Colon (tissue), 2 donors: ENCODE measurements around the gene HIVEP3.

ENCODE experiments used
- FAIRE-seq: peaks from 2 replicates; lab custom pipeline; 2012; peaks lifted over from hg19 to GRCh38; lab: Jason Lieb, UNC
- donor health status: control.
- donor health status: control.

HIVEP3 gene

DNA sequence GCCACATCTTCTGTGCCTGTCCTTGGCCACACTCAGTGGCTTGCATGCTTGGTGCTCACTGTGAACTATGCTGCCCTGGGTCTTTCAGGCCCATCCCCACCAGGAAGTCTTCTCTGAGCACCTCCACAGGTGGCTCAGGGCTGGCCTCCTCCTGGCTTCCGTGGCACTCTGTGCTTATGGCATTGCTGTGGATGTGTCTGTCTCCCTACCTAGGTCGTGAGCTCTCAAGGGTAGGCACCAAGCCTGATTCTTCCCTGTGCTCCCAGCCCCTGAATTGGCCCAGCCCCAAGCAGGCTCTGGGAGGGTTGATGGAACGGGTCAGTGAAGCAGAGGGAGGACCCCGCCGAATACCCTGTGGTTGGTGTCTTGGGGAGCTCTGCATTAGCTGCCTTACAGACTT, 236.6 kb downstream of the HIVEP3 start:
- no peak for FAIRE-seq

DNA sequence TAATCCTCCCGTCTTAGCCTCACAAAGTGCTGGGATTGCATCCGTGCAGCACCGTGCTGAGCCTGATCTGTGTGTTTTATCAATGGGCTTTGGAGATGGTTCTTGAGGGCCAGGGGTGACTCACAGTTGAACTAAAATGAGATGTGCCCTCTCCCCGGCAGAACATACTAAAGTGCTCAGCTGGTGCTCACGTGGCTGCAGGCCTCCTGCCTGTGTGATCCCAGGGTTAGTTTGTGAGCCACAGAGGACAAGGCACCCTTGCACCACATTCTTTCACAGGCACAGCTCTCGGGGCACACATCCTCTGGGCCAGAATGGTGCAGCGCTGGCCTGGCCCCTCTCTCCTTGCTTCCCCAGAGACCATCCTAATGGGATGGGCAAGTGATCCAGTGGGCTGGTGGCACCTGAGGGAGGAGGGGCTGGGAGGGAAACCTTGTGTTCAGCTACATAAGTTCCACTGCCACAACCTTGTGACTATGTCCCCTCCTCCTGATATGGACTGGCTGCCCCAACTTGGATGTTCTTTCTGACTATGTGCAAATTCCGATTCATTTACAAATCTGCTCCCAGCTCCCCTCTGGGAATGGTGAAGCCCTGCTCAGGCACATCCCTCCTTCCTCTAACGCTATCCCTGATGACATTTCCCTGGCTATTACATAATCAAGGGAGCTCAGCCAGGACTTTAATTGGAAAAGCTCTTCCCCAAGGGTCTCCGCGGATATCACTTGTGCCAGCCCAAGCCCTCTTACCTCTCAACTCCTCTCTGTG, 237.2 kb downstream of the HIVEP3 start:
- FAIRE-seq, result no peak

GRCh38 chr1:41679994-41680393, 238.7 kb downstream of the HIVEP3 start:
- FAIRE-seq, result no peak

DNA sequence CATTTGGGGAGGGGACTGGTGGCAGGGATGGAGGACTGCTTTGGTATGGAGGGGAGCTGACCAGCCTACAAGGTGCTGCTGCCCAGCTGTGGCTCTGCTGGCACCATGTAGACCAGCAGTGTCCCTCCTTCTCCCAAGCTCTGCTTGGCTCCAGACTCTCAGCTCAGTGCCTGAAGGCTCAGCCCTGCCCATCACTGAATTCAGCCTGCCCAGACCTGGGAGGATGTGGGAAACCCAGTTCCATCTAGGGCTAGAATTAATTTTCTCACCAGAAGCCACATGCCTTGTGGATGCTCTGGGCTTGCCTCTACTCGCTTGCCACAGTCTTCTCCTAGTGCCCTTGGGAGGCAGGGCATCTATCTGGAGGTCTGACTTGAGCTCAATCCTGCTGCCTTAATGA, 239.2 kb downstream of the HIVEP3 start:
- no peak for FAIRE-seq

DNA sequence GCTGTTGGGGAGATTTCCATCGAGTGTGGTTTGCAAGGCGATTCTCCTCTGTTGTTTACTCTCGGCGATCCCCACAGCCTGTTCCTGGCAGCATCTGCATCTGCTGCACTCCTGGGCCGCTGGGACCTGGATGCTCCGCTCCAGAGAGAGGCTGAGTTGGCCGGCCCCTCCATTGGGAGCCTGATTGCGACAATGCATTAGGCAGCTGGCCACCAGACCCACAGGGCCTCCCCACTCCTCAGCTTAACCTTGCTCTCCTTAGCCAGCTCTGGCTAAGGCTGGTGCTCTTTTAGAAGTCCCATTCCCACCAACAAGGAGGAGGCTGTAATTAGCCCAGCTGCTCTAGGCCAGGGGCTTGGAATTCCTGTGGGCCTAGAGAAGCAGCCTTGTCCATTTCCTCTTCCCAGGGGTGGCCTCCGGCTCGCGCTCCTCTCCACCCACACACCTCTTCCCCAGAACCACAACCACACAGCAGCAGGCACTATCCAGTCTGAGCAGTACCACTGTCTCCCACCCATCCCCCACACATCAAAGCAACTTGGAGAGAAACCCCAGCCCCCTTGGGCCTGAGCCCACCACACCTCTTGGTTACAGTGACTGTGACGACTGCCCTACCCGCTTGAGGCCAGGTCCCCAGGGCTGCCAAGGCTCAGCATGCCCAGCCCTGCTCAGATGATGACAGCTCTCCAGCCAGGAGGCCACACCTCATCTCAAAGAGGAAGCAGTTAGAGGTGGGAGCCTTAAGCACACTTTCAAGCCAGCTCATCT, 240.4 kb downstream of the HIVEP3 start:
- no peak for FAIRE-seq

DNA sequence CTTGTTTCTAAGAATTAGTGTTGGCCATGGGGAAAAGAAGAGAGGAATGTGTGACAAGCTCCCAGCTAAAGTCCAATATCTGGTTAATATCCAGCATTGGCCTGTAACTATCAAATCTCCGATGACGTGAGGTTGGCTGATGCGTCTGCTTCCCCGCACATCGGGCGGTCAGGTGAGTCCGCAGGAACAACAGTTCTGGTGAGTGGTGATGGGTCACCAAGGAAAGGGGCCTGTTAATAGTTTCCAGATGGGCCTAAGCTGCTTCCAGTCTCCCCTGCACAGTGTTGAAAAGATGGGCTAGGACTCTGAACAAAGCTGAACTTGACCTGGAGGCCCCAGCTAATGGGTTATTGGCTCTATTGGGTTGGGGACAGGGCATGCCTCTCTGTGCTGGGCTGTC, 241.1 kb downstream of the HIVEP3 start:
- no peak for FAIRE-seq

- FAIRE-seq, result no peak
Measured at GRCh38 chr1:41675401-41675800, 243.3 kb downstream of the HIVEP3 start.

- no peak for FAIRE-seq
Measured at GRCh38 chr1:41674522-41674921, 244.2 kb downstream of the HIVEP3 start.

DNA sequence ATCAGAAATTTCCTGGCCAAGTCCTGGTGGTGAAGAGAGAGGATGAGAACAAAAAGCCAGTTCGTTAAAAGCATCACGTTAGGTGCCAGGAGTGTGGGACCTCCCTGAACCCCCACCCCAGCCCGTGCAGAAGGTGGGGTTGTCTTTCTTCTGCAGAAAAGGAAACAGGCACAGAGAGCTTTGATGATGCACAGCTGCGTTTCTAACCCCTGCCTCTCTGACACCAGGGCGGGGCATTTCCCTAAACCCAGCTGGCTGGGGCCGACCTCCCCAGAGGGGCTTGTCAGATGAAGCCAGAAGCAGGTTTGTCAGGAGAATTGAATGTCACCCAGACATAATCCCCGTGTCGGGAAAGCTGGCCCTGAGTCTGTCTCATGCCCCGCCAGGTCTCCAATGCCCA, 244.9 kb downstream of the HIVEP3 start:
- no peak for FAIRE-seq

- no peak for FAIRE-seq
Measured at GRCh38 chr1:41673378-41673777, 245.3 kb downstream of the HIVEP3 start.

GRCh38 chr1:41672641-41673361, 245.9 kb downstream of the HIVEP3 start:
- FAIRE-seq, result no peak

DNA sequence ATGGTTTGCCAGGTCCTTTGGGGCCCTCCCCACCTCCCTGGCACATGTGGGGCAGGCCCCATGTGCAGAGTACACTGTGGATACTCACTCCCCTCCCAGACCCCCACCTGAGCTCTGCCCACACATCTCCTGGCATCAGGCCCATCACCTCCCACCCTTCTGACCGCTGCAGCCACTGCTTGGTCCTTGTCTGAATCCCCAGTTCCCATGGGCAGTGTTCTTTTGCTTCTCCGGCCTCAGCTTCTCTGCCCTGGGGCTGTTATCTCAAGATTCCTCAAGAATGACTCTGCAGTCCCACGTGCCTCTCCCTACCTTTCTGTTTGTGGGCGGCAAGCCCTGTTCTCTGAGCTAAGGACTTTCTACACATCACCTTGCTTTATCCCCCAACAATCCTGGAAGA, 246.5 kb downstream of the HIVEP3 start:
- no peak for FAIRE-seq

DNA sequence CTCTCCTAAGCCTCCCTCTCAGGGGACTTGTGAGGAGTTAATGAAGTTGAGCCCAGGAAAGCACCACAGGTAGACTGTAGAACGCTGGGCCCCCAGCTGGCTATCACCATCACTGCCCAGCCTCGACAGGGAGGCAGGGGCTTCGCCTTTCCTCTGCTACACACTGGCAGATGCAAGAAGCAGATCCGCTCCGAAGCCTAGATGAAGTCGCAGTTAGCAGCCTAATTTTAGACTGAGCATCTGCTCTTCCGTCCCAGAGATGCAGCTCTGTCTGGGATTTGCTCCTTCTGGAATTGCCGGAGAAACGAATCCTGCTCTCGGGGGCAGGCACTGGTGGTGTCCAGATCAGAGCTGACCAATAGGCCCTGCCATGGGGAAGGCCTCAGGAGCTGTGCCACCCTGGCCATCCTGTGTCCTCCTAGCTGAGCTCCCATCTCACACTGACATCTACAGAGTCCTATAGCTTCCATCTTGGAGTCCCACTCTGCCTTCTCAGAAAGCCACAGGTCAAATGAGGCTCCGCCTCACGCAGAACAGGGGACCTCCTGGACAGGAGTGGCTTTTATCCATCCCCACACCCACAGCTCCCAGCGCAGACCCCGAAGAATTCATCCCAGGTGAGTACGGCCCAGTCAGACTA, 247.5 kb downstream of the HIVEP3 start:
- no peak for FAIRE-seq

GRCh38 chr1:41670217-41670957, 248.3 kb downstream of the HIVEP3 start:
- no peak for FAIRE-seq

- FAIRE-seq, result no peak
Measured at GRCh38 chr1:41668967-41669366, 249.8 kb downstream of the HIVEP3 start.

DNA sequence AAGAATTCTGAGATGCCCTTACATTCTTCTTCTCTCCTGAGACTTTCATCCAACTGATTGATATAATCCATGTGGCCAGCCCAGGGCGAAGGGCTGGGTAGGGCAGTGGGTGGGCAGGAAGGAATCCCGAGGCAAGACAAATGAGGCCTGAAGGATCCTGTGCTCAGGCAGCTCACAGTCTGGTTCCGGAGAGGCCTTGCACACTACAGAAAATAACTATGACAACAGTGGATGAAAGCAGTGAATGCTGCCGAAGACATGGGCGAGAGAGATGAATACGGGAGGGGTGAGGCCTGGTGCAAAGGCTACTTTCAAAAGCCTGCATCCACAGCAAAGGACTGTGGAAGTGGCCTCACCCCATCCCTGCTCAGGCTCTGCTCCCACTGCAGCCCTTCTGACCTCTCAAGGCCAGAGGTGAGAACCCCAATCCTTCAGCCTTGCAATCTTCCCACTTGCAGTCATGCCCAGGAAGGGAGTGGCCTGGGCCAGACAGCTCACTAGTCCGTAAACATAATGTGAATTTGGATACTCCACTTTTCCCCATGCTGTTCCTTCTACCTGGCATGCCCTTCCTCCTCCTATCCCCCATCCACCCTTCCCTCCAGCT, 250.6 kb downstream of the HIVEP3 start:
- FAIRE-seq, result no peak

DNA sequence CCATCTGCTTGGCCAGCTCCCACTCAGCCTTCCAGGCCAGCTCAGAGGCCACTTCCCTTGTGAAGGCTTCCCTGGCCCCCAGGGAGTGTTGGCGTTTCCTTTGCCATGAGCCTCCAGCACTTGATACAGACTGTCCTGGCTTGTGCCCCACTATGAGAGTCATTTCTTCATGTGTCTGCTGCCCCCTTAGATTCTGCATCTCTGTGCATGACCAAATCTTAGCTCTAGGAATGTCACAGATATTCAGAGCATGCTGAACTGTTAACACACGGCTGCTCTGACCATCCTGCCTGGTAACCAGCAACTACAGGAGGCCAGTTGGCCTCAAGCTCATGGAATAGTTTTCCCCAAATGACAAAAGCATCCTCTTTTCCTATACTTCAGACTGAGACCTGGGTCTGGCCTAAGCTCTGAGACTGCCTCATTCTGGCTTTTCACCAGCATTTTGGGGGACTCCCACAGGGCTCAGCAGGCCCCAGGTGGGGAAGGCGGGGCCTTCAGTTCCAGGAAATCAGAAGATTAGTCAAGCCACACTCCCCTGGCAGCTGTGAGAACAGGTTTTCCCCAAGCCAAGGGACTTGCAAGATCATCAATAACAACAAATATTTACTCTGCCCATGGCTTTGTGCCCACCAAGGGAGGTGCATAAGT, 251.6 kb downstream of the HIVEP3 start:
- no peak for FAIRE-seq

- no peak for FAIRE-seq
Measured at GRCh38 chr1:41665962-41666917, 252.5 kb downstream of the HIVEP3 start.

GRCh38 chr1:41664861-41665640, 253.7 kb downstream of the HIVEP3 start:
- FAIRE-seq, result no peak
